HG03196 (cell line): ENCODE results near the gene UBAC2.
A peak's percentile ranks its signal among the peaks of the same experiment; 100 is the strongest.

Experiments
- ATAC-seq: cut with Tn5 transposase; IDR thresholded peaks from one replicate; pipeline ENCODE4 v1.9.1; 2021; ENCODE audit not compliant: unreplicated experiment

UBAC2 gene

GRCh38 chr13:99308471-99309087 is 107.9 kb downstream of the UBAC2 start:
- ATAC-seq = no peak

DNA sequence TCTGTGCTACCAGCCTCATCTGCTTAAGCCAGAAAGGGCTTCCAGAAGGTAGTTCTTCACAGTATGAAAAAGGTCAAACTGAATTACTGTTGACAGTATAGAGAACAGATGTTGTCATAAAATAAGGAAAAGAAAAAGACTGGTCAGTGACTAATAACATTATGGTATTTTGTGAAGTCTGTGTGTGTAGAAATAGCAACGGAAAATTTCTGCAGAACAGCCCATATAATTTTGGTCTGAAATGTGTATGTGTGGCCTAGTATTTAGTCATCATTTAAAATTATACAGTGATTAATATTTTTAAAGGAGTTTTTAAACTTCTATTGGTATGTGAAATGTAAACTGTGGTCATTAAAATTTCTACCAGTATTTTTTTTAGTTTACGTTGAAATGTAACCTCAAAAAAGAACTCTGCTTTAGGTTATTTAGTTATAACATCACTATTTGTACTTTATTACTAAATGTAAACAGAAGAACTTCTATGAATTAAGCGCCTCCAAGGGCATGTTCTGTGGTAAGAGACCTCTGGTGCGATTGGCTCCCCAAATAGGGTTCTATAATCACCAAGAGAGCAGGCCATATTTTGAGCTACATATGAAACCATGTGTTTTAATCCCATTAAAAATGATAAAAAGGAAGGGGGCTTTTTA is 109.9 kb downstream of the UBAC2 start:
- peak; percentile 39 for ATAC-seq

- ATAC-seq = no peak
Observed at GRCh38 chr13:99311137-99311536, 110.5 kb downstream of the UBAC2 start.

GRCh38 chr13:99311748-99312492 is 111.3 kb downstream of the UBAC2 start:
- ATAC-seq = no peak

- ATAC-seq = no peak
Observed at GRCh38 chr13:99312493-99312883, 111.8 kb downstream of the UBAC2 start.

- no peak for ATAC-seq
Observed at GRCh38 chr13:99313501-99313900, 112.8 kb downstream of the UBAC2 start.

GRCh38 chr13:99313941-99314340 is 113.3 kb downstream of the UBAC2 start:
- no peak for ATAC-seq

DNA sequence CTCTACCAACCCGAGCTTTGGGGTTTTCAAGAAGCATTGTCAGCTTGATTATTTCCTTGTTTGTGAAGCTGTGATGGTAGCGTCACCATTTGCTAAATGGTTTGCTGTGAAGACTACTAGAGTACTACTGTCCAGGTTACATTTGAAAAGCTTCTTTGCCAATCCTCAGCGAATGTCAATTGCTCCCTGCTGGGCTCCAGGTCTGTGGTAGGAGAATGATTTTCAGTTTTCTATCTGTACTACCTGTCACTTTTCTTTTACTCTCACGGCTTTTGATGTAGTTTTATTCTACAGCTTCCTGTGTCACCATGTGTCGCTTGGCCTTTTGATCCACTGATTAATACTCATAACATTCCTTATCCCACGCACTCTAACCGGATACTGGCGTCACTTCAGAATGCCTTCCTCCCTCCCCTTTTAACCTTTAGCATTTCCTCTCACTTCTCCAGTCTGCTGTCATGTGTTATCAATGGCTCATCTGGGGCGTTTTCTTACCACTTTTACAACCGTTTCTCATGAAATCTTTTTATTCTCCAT is 114.1 kb downstream of the UBAC2 start:
- no peak for ATAC-seq

DNA sequence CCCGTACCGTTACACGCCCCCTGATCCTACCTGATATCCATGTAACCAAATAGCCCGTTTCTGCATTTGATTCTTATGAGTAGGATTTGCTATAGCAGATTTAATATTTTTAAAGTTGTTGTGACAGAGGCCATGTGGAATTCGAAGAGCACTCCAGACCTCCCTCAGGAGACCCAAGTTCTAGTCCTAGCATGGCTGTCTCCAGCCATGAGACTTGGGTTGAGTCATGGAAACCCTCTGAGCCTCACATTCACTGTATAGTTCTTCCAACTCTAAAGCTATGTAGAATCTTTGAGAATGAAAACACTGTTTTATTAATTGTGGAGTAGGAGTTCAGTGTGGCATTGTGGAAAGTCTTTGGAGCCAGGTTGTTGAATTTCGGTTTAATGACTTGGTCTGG is 114.5 kb downstream of the UBAC2 start:
- no peak for ATAC-seq

DNA sequence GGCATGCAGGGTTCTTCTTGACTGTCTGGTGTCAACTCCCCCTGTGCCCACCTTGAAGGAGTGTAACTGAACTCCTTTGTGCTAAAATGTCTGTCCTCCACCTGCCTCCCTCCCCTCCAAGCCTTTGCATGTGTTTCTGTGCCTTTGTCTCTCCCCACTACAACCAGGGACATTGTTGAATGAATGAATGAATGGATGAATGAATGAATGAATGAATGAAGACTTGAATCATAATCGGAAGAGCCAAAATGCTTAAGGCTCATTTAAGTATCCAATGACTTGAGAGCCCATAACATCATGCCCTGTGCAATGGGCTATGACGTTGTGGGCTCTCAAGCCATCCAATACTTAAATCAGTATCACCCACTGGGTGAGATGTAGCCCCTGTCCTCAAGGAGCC is 115.6 kb downstream of the UBAC2 start:
- no peak for ATAC-seq

DNA sequence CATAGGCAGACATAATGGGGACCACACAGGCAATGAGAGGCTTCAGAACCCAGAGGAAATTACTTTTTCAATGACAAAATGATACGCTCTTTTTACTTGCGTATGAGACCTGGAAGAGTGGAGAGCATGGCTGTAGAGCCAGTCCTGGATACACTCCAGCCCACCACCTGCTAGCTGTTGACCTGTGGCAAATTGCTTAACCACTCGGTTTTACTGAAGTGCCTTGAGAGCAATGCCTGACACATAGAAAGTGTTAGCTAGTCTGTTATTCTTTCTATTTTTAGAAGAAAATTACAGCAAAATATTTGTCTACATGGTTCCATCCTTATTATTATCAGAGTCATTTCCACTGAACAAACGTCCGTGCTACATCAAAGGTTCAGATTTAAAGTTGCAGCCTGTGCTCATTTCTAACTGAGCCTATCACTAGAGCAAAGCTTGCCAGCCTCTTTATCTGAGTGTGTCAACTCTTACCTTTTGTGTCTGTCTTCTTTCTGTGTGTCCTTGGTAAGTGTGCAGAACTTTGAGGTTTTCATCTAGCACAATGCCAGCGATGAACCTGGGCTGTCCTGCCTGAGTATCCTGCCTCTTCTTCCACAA is 116.1 kb downstream of the UBAC2 start:
- no peak for ATAC-seq

DNA sequence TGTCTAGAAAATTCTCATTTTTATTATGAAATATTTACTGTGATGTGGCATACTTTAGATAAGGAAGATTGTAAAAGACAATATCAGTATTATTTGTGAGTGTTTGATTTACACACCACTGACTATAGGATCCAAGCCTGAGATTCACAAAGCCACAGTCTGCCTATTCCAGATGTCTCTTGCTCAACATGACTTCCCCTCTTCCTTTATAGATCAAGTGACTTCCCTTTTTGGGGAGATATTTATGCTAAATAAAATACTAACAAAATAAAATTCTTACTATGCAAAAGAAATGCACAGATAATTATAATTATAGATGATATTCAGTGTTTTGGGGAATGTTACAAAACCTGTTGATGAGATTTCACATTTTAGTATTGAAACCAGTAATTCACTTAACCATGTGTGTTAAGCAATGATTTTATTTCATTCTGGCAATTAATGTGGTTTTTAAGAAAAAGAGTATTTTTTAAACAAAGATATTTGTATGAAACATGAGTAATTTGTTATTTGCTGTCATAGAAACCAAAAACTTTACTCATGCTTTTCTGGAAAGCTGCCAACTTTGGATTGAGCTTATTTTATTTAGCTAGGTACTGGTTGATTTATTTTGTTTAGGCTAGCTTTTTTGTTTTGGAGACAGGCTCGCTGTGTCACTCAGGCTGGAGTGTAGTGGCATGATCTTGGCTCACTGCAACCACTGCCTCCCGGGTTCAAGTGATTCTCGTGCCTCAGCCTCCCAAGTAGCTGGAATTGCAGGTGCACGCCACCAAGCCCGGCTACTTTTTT is 120.2 kb downstream of the UBAC2 start:
- no peak for ATAC-seq

DNA sequence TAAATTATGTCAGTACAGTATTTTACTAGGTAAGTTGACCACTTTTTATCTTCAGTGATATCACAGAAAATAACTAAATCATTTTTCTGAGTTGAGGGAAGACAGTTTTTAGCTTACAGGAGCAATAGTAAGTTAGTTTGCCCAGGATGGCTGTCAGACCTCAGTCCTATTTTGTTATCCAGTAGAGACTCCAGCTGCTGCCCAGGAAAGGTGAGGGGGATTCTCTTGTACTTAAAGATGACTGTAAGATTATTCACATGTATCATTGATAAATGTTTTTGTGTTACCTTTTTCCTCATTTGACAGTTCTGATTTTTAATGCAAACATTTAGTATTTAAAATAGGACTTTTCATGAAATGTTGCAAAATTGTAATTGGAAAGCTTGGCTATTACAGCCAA is 121.1 kb downstream of the UBAC2 start:
- no peak for ATAC-seq

DNA sequence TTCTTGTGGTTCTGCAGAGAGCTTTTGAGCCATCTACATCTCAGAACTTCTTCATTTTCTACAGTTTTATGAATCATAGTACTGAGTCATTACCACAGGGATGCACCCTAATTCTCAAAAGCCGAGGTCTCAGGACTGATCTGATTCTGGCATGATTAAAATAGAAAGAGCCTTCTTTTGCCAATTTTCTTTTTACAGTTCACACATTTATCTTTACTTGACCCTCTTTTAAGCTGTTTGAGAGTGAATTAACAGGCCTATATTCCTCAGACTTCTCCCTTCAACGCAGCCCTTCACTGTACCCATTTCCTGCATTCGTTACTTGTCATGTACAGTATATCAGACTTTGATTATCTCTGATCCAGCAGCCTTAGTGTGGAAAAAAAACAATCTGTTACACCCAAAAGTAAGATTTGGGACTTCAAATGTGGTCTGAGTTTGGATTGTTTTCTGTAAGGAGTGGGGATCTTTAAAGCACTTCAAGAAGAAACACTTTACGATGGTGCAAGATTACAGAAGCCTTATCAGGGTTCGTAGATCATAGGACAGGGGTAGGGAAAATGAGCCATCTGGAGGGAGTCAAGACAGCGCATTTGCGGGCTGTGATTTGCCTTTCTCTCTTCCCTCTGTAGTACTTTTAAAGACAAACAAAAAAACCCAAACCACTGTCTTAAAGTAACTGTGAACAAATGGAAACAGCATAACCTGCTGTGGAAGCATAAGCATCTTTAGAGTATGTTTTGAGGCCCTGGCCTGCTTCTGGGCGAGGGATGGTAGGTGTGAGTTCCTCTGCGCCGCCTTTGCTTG is 121.8 kb downstream of the UBAC2 start:
- peak; percentile 80 for ATAC-seq

DNA sequence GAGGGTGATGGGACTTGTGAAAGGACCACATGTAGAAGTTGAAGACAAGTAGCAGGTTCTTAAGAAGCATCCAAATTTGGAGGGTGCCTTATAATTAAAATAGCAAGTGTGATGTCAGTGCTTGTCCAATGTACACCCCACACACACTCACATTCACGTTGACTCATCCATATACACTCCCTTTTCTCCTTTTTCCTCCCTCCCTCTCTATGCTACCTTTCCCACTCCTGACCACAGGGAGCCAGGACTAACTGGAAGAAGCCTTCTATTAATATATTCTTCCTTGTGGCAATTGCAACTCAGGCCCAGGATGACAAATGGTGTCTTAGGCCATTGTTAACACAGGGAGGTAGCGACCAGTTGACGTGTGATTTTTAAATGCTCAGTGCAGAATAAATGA is 122.8 kb downstream of the UBAC2 start:
- ATAC-seq = no peak

DNA sequence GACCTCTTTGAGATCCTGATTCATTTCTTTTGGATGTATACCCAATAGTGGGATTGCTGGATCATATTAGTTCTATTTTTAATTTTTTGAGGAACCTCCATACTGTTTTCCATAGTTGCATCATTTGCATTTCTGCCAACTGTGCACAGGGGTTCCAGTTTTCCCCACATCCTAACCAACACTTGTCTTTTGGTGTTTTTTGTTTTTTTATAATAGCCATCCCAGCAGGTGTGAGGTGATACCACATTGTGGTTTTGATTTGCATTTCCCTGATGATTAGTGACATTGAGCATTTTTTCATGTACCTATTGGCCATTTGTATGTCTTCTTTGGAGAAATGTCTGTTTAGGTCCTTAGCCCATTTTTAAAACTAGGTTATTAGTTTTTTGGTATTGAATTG is 125.4 kb downstream of the UBAC2 start:
- ATAC-seq = no peak

DNA sequence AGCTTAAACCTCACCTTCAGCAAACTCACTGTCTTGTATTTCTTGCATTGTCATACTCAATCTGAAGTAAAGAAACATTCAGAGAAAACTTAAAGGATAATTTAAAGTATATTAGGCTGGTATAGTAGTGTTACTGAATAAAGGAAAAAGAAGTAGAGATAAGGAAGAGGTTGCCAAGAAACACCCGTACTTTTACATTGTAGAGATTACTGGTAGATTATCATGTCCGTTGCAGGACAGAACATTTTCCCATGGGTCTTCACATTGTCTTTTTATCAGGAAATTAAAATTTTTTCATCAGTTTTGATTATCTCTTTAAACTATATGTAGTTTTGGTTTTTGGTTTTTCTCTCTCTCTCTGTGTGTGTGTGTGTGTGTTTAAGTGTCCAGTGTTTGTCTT is 126.5 kb downstream of the UBAC2 start:
- ATAC-seq = no peak

GRCh38 chr13:99327761-99328160 is 127.1 kb downstream of the UBAC2 start:
- no peak for ATAC-seq

- ATAC-seq = no peak
Observed at GRCh38 chr13:99329477-99329876, 128.8 kb downstream of the UBAC2 start.

- no peak for ATAC-seq
Observed at GRCh38 chr13:99330942-99331341, 130.3 kb downstream of the UBAC2 start.
